Loucy (cell line): ENCODE measurements around the gene PMAIP1.

Experiments
- H2AFZ ChIP-seq: fragments of 200-600 bp; sonication (generic); 2 replicates; pipeline ENCODE4 v1.6.0; 2016; ENCODE audit warnings: antibody characterized with exemption, mild to moderate bottlenecking, low read length, moderate library complexity
- H3F3A ChIP-seq: fragments of 200-600 bp; 2 replicates; pipeline ENCODE4 v1.6.0; 2016; ENCODE audit warnings: antibody characterized with exemption, low read depth, mild to moderate bottlenecking
- H3K27me3 ChIP-seq: fragments of 200-600 bp; sonication (generic); 2 replicates; pipeline ENCODE4 v1.6.1; 2014; ENCODE audit warnings: low read length, mild to moderate bottlenecking; ENCODE audit not compliant: insufficient read depth, poor library complexity, severe bottlenecking
- H3K36me3 ChIP-seq: fragments of 200-600 bp; sonication (generic); 2 replicates; pipeline ENCODE4 v1.6.1; 2016; ENCODE audit warnings: low read length; ENCODE audit not compliant: insufficient read depth
- H3K4me1 ChIP-seq: fragments of 200-600 bp; sonication (generic); 2 replicates; pipeline ENCODE4 v1.5.1; 2014; ENCODE audit warnings: low read length, mild to moderate bottlenecking; ENCODE audit not compliant: insufficient read depth, poor library complexity, severe bottlenecking
- H3K4me2 ChIP-seq: fragments of 200-600 bp; sonication (generic); 2 replicates; pipeline ENCODE4 v1.6.0; 2014; ENCODE audit warnings: antibody characterized with exemption, low read length, low read depth, mild to moderate bottlenecking; ENCODE audit not compliant: poor library complexity, severe bottlenecking
- H3K4me3 ChIP-seq: fragments of 200-600 bp; sonication (generic); 2 replicates; pipeline ENCODE4 v1.5.1; 2014; ENCODE audit warnings: low read length, mild to moderate bottlenecking, mixed read lengths; ENCODE audit not compliant: poor library complexity, severe bottlenecking
- H3K79me2 ChIP-seq: fragments of 200-600 bp; sonication (generic); 2 replicates; pipeline ENCODE4 v1.6.1; 2014; ENCODE audit warnings: low read length; ENCODE audit not compliant: insufficient read depth
- H3K9ac ChIP-seq: fragments of 200-600 bp; sonication (generic); 2 replicates; pipeline ENCODE4 v1.6.0; 2014; ENCODE audit warnings: mild to moderate bottlenecking, low read depth, low read length, moderate library complexity; ENCODE audit not compliant: poor library complexity, severe bottlenecking
- H3K9me2 ChIP-seq: fragments of 200-600 bp; sonication (generic); replicated peaks from 2 replicates; pipeline ENCODE4 v1.6.1; 2016; ENCODE audit warnings: low read depth, low read length, mixed read lengths
- H3K9me3 ChIP-seq: fragments of 200-600 bp; sonication (generic); 2 replicates; pipeline ENCODE4 v1.6.1; 2014; ENCODE audit warnings: mild to moderate bottlenecking, antibody characterized with exemption, low read length, low read depth; ENCODE audit not compliant: insufficient read depth
- H4K20me1 ChIP-seq: fragments of 200-600 bp; sonication (generic); 2 replicates; pipeline ENCODE4 v1.6.0; 2014; ENCODE audit warnings: antibody characterized with exemption, low read length, mild to moderate bottlenecking; ENCODE audit not compliant: insufficient read depth, poor library complexity, severe bottlenecking
- CTCF ChIP-seq: fragments of 200-600 bp; sonication (generic); conservative IDR thresholded peaks from 2 replicates; pipeline ENCODE4 v1.5.1; 2014; ENCODE audit warnings: mild to moderate bottlenecking, antibody characterized with exemption, low read length
- EZH2phosphoT487 ChIP-seq: fragments of 200-600 bp; IDR thresholded peaks from 2 replicates; pipeline ENCODE4 v1.6.1; 2018; ENCODE audit warnings: antibody characterized with exemption, mild to moderate bottlenecking, moderate library complexity, borderline replicate concordance

Gene PMAIP1

GRCh38 chr18:59908799-59909198, 9.0 kb downstream of the PMAIP1 start:
- H3K4me2 ChIP-seq: peak overlapping the region; percentile 9

GRCh38 chr18:59909289-59910036, 9.7 kb downstream of the PMAIP1 start:
- Histone ChIP-seq H3K4me1 (peaks cover 67% of the 10 kb centered on the region), H3K79me2 (peaks cover 16% of the 10 kb centered on the region), H3K9ac (peak overlapping the region; percentile 73), H3K4me3 (no peak overlapping the region), H2AFZ (peak overlapping the region; percentile 53; the same call in 1 of the 2 replicates), H3K36me3 (no peaks in the 10 kb centered on the region), H3K9me2 (no peaks in the 10 kb centered on the region), H3K9me3 (peaks cover 5% of the 10 kb centered on the region; the same call in 1 of the 2 replicates), H3K27me3 (no peaks in the 10 kb centered on the region), H3F3A (peaks cover 25% of the 10 kb centered on the region), H3K4me2 (peak overlapping the region; percentile 9), H4K20me1 (peaks cover 2% of the 10 kb centered on the region)
- TF ChIP-seq EZH2phosphoT487 (no peak), CTCF (no peak)

More at GRCh38 chr18:59908799-59909198, 9.0 kb downstream of the PMAIP1 start:
- H3K4me1 ChIP-seq: peaks cover 67% of the 10 kb centered on the region
- no peak overlapping the region for H3K4me3 ChIP-seq
- H3K36me3 ChIP-seq: peaks cover 6% of the 10 kb centered on the region
- H3K9ac ChIP-seq: peak overlapping the region; percentile 73
- no peaks in the 10 kb centered on the region for H3K27me3 ChIP-seq
- TF ChIP-seq CTCF (no peak), EZH2phosphoT487 (no peak)
- peaks cover 28% of the 10 kb centered on the region for H3F3A ChIP-seq
- peak overlapping the region; percentile 53; the same call in 1 of the 2 replicates for H2AFZ ChIP-seq
- no peaks in the 10 kb centered on the region for H3K9me2 ChIP-seq
- peaks cover 23% of the 10 kb centered on the region for H3K79me2 ChIP-seq
- peaks cover 5% of the 10 kb centered on the region; the same call in 1 of the 2 replicates for H3K9me3 ChIP-seq
- H4K20me1 ChIP-seq: peaks cover 9% of the 10 kb centered on the region

GRCh38 chr18:59910967-59911366, 11.2 kb downstream of the PMAIP1 start:
- no peak overlapping the region for H3K4me2 ChIP-seq
- H3K9me2 ChIP-seq: no peaks in the 10 kb centered on the region
- peaks cover 61% of the 10 kb centered on the region for H3K4me1 ChIP-seq
- no peak for TF ChIP-seq EZH2phosphoT487
- TF ChIP-seq CTCF: no peak
- H3K36me3 ChIP-seq: no peaks in the 10 kb centered on the region
- H3K9me3 ChIP-seq: peaks cover 5% of the 10 kb centered on the region; the same call in 1 of the 2 replicates
- H2AFZ ChIP-seq: peak overlapping the region; percentile 38; the same call in 1 of the 2 replicates
- peaks cover 1% of the 10 kb centered on the region for H3K79me2 ChIP-seq
- H4K20me1 ChIP-seq: no peaks in the 10 kb centered on the region
- no peaks in the 10 kb centered on the region for H3K27me3 ChIP-seq
- no peak overlapping the region for H3K9ac ChIP-seq
- peaks cover 15% of the 10 kb centered on the region for H3F3A ChIP-seq
- H3K4me3 ChIP-seq: no peak overlapping the region
